Right lobe of liver (tissue), 6 donors: ENCODE results near the gene NARS2. TPM values are rescaled to one million over a fixed set of nuclear protein-coding genes. Genes with fewer than 3 reads are reported as not detected.
"Not testable (repeated sequence)": the region's sequence is repeated elsewhere in the genome, so short reads cannot be mapped to it uniquely, and the experiment has no call there.

ENCODE experiments used
- ATAC-seq, 4 donors: fragments of 200-7000 bp; cut with Tn5 transposase; one replicate each; pipeline ENCODE4 v1.9.1; 2020; ENCODE audit warnings: mild to moderate bottlenecking in 4 of 4, moderate library complexity in 4 of 4
- DNase-seq, 3 donors: peaks; one replicate each; pipeline ENCODE4 v3.0.0-alpha.2; 2020
- H3K27ac ChIP-seq, 3 donors: fragments of 200-600 bp; one replicate each; pipeline ENCODE4 v1.8.0; 2022
- H3K27me3 ChIP-seq, 2 donors: fragments of 200-600 bp; one replicate each; pipeline ENCODE4 v1.8.0; 2022
- H3K36me3 ChIP-seq, 4 donors: fragments of 200-600 bp; sonication (generic) in 1 of 4; one replicate each; pipeline versions ENCODE4 v1.5.1 to v1.8.0; 2017 to 2022; ENCODE audit warnings: control low read depth in 1 of 4
- H3K4me1 ChIP-seq, 4 donors: fragments of 200-600 bp; sonication (generic) in 1 of 4; one replicate each; pipeline versions ENCODE4 v1.5.1 to v1.8.0; 2017 to 2022; ENCODE audit warnings: control low read depth in 1 of 4
- H3K4me3 ChIP-seq, 3 donors: fragments of 200-600 bp; one replicate each; pipeline ENCODE4 v1.8.0; 2022
- H3K9me3 ChIP-seq, 4 donors: fragments of 200-600 bp; sonication (generic) in 1 of 4; one replicate each; pipeline versions ENCODE4 v1.5.1 to v1.8.0; 2017 to 2022; ENCODE audit warnings: control low read depth in 1 of 4
- POLR2A ChIP-seq: fragments of 450-650 bp; IDR thresholded peaks from one replicate; pipeline ENCODE4 v1.6.1; 2017; ENCODE audit warnings: antibody characterized with exemption, mild to moderate bottlenecking
- WGBS: methylation state at CpG from one replicate; pipeline ENCODE4 v1.1.6; 2018; ENCODE audit warnings: low coverage, low lambda C conversion rate; ENCODE audit not compliant: insufficient coverage; ENCODE audit errors: missing lambda C conversion rate; 5-methylcytosine and 5-hydroxymethylcytosine counted together
- intact Hi-C, 2 donors: fragments of 100-400 bp; cut with DNase I; formaldehyde crosslinking; loops; one replicate each; pipeline versions ENCODE4 v1.11.2 to v1.14.1; 2022
- total RNA-seq, 6 experiments: library from RNA; depleted of rRNA in 2 of 6; stranded (reverse); fragments of >200 nt in 2 of 6; fragmentation: NEBNext Ultra II Directional in 3 of 6; extraction: Animal tissue kit (Norgen Biotek cat#: 25700) in 3 of 6; gene quantifications; one replicate each; pipeline versions ENCODE4 v1.1.0 to v1.2.4, GENCODE V29; 2016 to 2023
- TF ChIP-seq, protein P1 (sequence below), 4 donors: fragments of 200-600 bp in 3 of 4; fragments of 450-650 bp in 1 of 4; IDR thresholded peaks; one replicate each; pipeline versions ENCODE4 v1.5.1 to v1.8.0; 2016 to 2022; ENCODE audit warnings: antibody characterized with exemption in 4 of 4, mild to moderate bottlenecking in 2 of 4
- donor health status: DM: no; HTN: yes; CAD: no.
- donor health status: DM: no; HTN: no; CAD: no.
- donor health status: DM: no; HTN: no; CAD: no.
- donor health status: DM: no; HTN: yes; CAD: no.
- donor health status: DM: no; HTN: yes; CAD: no.

Gene NARS2
- total RNA-seq, 6 experiments from 2014 or later, result 11.5 to 17.4 (median 14.0) TPM

DNA sequence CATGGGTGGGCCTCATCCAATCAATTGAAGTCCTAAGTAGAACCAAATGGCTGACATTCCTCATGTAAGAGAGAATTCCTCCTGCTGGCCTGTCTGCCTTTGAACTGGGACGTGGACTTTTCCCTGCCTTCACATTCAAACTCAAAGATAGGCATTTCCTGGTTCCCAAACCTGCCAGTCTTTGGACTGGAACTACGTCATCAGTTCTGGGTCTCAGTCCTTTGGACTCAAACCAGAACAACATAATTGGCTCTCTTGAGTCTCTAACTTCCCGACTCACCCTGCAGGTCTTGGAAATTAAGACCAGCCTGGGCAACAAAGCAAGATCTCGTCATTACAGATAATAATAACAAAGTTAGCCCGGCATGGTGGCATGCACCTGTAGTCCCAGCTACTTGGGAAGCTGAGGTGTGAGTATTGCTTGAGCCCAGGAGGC, 38.7 kb upstream of the NARS2 start:
- intact Hi-C loops, result no loop called here
- ATAC-seq (peak in 2 of 4 donors; percentile 38 to 72), DNase-seq (no peak)
- H3K9me3 ChIP-seq, result peaks cover 0 to 3% (median 0%) of the 10 kb centered on the region in 4 donors
- WGBS, result 59% methylated on average over 4 of the region's 5 CpGs
- TF ChIP-seq, protein P1, sequence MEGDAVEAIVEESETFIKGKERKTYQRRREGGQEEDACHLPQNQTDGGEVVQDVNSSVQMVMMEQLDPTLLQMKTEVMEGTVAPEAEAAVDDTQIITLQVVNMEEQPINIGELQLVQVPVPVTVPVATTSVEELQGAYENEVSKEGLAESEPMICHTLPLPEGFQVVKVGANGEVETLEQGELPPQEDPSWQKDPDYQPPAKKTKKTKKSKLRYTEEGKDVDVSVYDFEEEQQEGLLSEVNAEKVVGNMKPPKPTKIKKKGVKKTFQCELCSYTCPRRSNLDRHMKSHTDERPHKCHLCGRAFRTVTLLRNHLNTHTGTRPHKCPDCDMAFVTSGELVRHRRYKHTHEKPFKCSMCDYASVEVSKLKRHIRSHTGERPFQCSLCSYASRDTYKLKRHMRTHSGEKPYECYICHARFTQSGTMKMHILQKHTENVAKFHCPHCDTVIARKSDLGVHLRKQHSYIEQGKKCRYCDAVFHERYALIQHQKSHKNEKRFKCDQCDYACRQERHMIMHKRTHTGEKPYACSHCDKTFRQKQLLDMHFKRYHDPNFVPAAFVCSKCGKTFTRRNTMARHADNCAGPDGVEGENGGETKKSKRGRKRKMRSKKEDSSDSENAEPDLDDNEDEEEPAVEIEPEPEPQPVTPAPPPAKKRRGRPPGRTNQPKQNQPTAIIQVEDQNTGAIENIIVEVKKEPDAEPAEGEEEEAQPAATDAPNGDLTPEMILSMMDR (IDR thresholded peaks at IDR 0.05), result no peak
- no peak for TF ChIP-seq POLR2A
- H3K4me3 ChIP-seq, result no peak overlapping the region
- H3K27ac ChIP-seq, result no peak overlapping the region
- no peaks in the 10 kb centered on the region for H3K27me3 ChIP-seq
- H3K4me1 ChIP-seq, result no peaks in the 10 kb centered on the region
- H3K36me3 ChIP-seq, result no peaks in the 10 kb centered on the region

DNA sequence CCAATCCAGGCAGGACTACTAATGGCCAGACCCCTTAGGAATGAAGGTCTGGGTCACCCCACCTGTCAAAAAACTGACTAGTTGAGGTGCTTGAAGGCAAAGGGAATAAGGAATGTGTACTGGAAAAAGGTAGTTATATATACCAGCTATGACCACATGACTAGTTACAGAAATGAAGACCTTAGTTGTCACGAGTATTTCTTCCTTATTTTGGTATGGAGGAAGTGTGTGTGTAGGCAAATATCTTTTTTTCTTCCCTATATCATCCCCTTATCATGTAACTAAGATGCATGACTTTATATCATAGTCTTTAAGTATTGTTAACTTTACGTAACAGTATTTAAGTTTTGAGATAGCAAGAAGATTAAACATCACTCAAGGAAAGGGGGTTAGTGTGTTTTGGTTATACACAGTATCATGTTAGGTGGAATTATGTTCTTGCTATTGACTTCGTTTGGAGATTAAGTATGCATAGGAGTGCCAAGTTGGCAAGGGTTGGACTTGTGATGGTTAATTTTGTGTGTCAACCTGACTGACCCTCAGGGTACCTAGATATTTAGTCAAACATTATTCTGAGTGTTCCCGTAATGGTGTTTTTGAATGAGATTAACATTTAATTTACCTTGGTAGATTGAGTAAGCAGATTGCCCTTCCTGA, 38.2 kb upstream of the NARS2 start:
- H3K36me3 ChIP-seq, result no peaks in the 10 kb centered on the region
- DNase-seq (no peak), ATAC-seq (peak in 2 of 4 donors; percentile 11 to 25)
- WGBS, result 42% methylated on average over 4 of the region's 4 CpGs
- H3K27me3 ChIP-seq, result no peaks in the 10 kb centered on the region
- H3K9me3 ChIP-seq, result peaks cover 0 to 3% (median 0%) of the 10 kb centered on the region in 4 donors
- no peak overlapping the region for H3K27ac ChIP-seq
- H3K4me3 ChIP-seq, result no peak overlapping the region
- TF ChIP-seq POLR2A, result no peak
- TF ChIP-seq, protein P1 (IDR thresholded peaks at IDR 0.05), result no peak
- no peaks in the 10 kb centered on the region for H3K4me1 ChIP-seq
- intact Hi-C loops, result no loop called here

DNA sequence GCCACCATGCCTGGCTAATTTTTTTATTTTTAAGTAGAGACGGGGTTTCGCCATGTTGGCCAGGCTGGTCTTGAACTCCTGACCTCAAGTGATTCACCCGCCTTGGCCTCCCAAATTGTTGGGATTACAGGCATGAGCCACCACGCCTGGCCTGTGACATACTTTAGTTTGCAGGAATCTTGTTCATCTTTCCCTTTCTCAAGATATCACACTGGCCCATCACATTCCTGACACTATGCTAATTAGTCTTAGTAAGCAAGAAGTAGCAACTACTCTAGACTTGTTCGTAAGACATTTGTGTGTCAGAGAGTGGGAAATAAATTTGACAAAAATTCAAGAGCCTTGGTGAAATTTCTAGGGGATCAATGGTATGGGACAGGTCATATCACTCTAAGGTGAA, 34.7 kb upstream of the NARS2 start:
- H3K27me3 ChIP-seq, H3K27ac ChIP-seq, DNase-seq, H3K4me3 ChIP-seq, ATAC-seq, H3K36me3 ChIP-seq, intact Hi-C loops, H3K9me3 ChIP-seq, H3K4me1 ChIP-seq: not testable (repeated sequence)
- WGBS, result 96% methylated on average over 5 of the region's 5 CpGs

GRCh38 chr11:78607696-78608095, 33.0 kb upstream of the NARS2 start:
- H3K4me1 ChIP-seq, result no peaks in the 10 kb centered on the region
- no peak overlapping the region for H3K27ac ChIP-seq
- H3K9me3 ChIP-seq, result no peaks in the 10 kb centered on the region
- ATAC-seq (no peak), DNase-seq (no peak)
- intact Hi-C loops, result no loop called here
- H3K27me3 ChIP-seq, result no peaks in the 10 kb centered on the region
- no peak overlapping the region for H3K4me3 ChIP-seq
- TF ChIP-seq, protein P1 (IDR thresholded peaks at IDR 0.05), result no peak
- TF ChIP-seq POLR2A, result no peak
- no peaks in the 10 kb centered on the region for H3K36me3 ChIP-seq

- WGBS, result 71% methylated on average over 3 of the region's 3 CpGs
- Histone ChIP-seq H3K36me3 (no peaks in the 10 kb centered on the region), H3K9me3 (no peaks in the 10 kb centered on the region), H3K27ac (no peak overlapping the region), H3K27me3 (no peaks in the 10 kb centered on the region), H3K4me1 (peaks cover 0 to under 1% (median 0%) of the 10 kb centered on the region in 4 donors), H3K4me3 (no peak overlapping the region)
- intact Hi-C loops, result no loop called here
- DNase-seq (no peak), ATAC-seq (no peak)
- TF ChIP-seq POLR2A, result no peak
- TF ChIP-seq, protein P1 (IDR thresholded peaks at IDR 0.05), result no peak
Observed at GRCh38 chr11:78606667-78607066, 32.0 kb upstream of the NARS2 start.
